Measurements from ENCODE around the gene RAB11FIP4.
"Not testable (repeated sequence)": the region's sequence is repeated elsewhere in the genome, so short reads cannot be mapped to it uniquely, and the experiment has no call there.

RAB11FIP4 gene, protein sequence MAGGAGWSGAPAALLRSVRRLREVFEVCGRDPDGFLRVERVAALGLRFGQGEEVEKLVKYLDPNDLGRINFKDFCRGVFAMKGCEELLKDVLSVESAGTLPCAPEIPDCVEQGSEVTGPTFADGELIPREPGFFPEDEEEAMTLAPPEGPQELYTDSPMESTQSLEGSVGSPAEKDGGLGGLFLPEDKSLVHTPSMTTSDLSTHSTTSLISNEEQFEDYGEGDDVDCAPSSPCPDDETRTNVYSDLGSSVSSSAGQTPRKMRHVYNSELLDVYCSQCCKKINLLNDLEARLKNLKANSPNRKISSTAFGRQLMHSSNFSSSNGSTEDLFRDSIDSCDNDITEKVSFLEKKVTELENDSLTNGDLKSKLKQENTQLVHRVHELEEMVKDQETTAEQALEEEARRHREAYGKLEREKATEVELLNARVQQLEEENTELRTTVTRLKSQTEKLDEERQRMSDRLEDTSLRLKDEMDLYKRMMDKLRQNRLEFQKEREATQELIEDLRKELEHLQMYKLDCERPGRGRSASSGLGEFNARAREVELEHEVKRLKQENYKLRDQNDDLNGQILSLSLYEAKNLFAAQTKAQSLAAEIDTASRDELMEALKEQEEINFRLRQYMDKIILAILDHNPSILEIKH

DNA sequence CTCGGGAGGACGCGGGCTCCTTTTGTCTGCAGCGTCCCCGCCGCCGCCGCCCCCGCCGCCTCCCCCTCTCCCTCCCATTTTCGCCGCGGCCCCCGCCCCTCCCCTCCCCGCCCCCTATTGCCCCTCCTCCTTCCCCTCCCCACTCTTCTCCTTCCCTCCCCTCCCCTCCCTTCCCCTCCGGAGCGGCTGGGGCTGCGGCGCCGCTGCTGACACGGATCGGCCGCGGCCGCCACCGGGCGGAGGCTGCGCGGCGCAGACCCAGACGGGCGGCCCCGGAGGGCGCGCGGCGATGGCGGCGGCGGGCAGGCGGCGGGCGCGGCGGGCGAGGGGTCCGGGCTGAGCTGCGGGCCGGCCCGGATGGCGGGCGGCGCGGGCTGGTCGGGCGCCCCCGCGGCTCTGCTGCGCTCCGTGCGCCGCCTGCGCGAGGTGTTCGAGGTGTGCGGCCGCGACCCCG, at the start of gene RAB11FIP4:
Gene RAB11FIP4, plus strand, starts transcription at position 180 of the 454 bp plus-strand sequence. Its CDS starts 178 bp downstream, at position 358.
- CTCF ChIA-PET, result interaction anchor here (0.6 kb wide), 1 partner anchor 364 kb away, joined by 4 read pairs; no protein-coding TSS in a partner anchor
- Histone ChIP-seq H3K9me3 (ENCODE audit: control insufficient read depth, insufficient read depth, low read depth, low read length) (no peaks in the 10 kb centered on the region), H3K27ac (ENCODE audit: extremely low read depth, low read depth, low read length) (no peak within 1 kb of the TSS), H3K4me3 (ENCODE audit: low read depth, low read length) (peak within 1 kb of the TSS; percentile 39), H3K4me1 (ENCODE audit: control insufficient read depth, insufficient read depth, low read length) (no peaks in the 10 kb centered on the region), H3K36me3 (ENCODE audit: control insufficient read depth in 2 of 2, insufficient read depth in 1 of 2, low read length in 2 of 2) (no peaks in the 10 kb centered on the region)
- POLR2A ChIA-PET, result no interaction called here
- TF ChIP-seq ZNF776 (tag by site-specific recombination; IDR thresholded peaks at IDR 0.05; ENCODE audit: borderline replicate concordance) (no peak), KLF16 (tag by site-specific recombination; IDR thresholded peaks at IDR 0.05) (no peak), ZBTB7A (tag by site-specific recombination; IDR thresholded peaks at IDR 0.05; ENCODE audit: low read depth) (no peak), ZNF658 (tag by site-specific recombination; IDR thresholded peaks at IDR 0.05) (no peak)
- TF ChIP-seq, protein P1, sequence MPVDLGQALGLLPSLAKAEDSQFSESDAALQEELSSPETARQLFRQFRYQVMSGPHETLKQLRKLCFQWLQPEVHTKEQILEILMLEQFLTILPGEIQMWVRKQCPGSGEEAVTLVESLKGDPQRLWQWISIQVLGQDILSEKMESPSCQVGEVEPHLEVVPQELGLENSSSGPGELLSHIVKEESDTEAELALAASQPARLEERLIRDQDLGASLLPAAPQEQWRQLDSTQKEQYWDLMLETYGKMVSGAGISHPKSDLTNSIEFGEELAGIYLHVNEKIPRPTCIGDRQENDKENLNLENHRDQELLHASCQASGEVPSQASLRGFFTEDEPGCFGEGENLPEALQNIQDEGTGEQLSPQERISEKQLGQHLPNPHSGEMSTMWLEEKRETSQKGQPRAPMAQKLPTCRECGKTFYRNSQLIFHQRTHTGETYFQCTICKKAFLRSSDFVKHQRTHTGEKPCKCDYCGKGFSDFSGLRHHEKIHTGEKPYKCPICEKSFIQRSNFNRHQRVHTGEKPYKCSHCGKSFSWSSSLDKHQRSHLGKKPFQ (tag by site-specific recombination; IDR thresholded peaks at IDR 0.05), result no peak

DNA sequence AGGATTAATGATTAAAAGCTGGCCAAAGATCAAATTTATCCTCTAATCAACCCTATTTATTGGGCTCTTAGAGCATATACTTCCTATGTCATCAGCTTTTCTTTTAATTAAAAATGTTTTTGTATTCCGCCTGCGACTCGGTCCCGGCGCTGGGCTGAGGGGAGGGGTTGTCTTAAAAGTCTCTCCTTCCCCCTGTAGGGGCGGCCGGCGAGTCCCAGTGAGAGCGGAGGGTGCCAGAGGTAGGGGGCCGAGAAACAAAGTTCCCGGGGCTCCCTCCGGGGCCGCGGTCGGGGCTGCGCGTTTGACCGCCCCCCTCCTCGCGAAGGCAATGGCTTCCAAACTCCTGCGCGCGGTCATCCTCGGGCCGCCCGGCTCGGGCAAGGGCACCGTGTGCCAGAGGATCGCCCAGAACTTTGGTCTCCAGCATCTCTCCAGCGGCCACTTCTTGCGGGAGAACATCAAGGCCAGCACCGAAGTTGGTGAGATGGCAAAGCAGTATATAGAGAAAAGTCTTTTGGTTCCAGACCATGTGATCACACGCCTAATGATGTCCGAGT, 46.2 kb upstream of the RAB11FIP4 start:
- H3K4me3 ChIP-seq (ENCODE audit: low read depth, low read length); POLR2A ChIA-PET; CTCF ChIA-PET; H3K27ac ChIP-seq (ENCODE audit: extremely low read depth, low read depth, low read length); H3K9me3 ChIP-seq (ENCODE audit: control insufficient read depth, insufficient read depth, low read depth, low read length); H3K4me1 ChIP-seq (ENCODE audit: control insufficient read depth, insufficient read depth, low read length): not testable (repeated sequence)
- H3K36me3 ChIP-seq (ENCODE audit: control insufficient read depth in 2 of 2, insufficient read depth in 1 of 2, low read length in 2 of 2), result peaks cover 38 to 42% of the 10 kb centered on the region in 2 experiments

DNA sequence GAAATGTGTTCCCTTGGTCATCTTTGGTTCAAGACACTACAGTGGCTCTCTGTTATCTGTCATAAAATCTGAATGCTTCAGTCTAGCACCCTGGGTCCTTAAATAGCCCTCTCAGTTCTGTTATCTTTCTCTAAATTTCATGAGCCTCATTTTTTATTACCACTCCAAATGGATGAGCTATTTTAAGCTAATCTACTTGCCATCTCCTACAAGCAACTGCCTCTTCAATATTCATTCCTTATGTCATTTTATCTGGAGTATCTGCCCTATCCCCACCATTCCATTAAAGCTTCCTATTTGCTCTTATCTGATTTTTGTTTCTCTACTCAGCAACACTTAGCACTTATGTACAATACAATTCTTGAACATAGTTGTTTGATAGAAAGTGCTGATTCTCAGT, 42.0 kb upstream of the RAB11FIP4 start:
- Histone ChIP-seq H3K4me1 (ENCODE audit: control insufficient read depth, insufficient read depth, low read length) (peaks cover 9% of the 10 kb centered on the region), H3K4me3 (ENCODE audit: low read depth, low read length) (no peak overlapping the region), H3K36me3 (ENCODE audit: control insufficient read depth in 2 of 2, insufficient read depth in 1 of 2, low read length in 2 of 2) (peaks cover 39 to 41% of the 10 kb centered on the region in 2 experiments), H3K27ac (ENCODE audit: extremely low read depth, low read depth, low read length) (no peak overlapping the region), H3K9me3 (ENCODE audit: control insufficient read depth, insufficient read depth, low read depth, low read length) (no peaks in the 10 kb centered on the region)
- TF ChIP-seq GLI2 (tag by site-specific recombination; IDR thresholded peaks at IDR 0.05; ENCODE audit: borderline replicate concordance, low read depth), result no peak
- POLR2A ChIA-PET, result interaction anchor here (0.6 kb wide), 1 partner anchor 348 kb away, joined by 3 read pairs; no protein-coding TSS in a partner anchor
- CTCF ChIA-PET, result no interaction called here

DNA sequence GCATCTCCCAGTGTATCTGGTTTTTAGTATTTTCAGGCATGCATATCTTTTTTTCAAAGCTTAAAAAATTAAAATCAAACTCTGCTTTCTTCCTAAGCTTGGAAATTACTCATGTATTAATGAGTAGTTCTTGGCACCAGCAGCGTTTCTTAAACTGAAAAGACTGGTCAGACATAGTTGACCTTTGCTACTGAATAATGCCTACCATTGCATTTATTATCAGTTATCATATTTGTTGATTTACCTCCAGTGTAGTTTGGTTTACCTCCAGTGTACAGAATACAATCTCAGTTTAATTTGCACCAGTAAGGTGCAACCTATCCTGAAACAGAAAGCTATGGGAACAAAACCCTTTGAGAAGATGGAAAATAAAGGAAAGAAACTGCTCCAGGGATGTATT, 35.5 kb upstream of the RAB11FIP4 start:
- H3K9me3 ChIP-seq (ENCODE audit: control insufficient read depth, insufficient read depth, low read depth, low read length), result no peaks in the 10 kb centered on the region
- ChIA-PET CTCF (no interaction called here), POLR2A (interaction anchor here (0.6 kb wide), 1 partner anchor 43 kb away, joined by 4 read pairs; no protein-coding TSS in a partner anchor)
- no peak overlapping the region for H3K27ac ChIP-seq (ENCODE audit: extremely low read depth, low read depth, low read length)
- peaks cover 58 to 66% of the 10 kb centered on the region in 2 experiments for H3K36me3 ChIP-seq (ENCODE audit: control insufficient read depth in 2 of 2, insufficient read depth in 1 of 2, low read length in 2 of 2)
- H3K4me3 ChIP-seq (ENCODE audit: low read depth, low read length), result no peak overlapping the region
- no peaks in the 10 kb centered on the region for H3K4me1 ChIP-seq (ENCODE audit: control insufficient read depth, insufficient read depth, low read length)
- TF ChIP-seq YY2 (tag by site-specific recombination; IDR thresholded peaks at IDR 0.05) (no peak), KLF8 (tag by site-specific recombination; IDR thresholded peaks at IDR 0.05) (no peak), GLI4 (tag by site-specific recombination; IDR thresholded peaks at IDR 0.05) (no peak), ZNF837 (tag by site-specific recombination; IDR thresholded peaks at IDR 0.05) (no peak), ZFHX2 (tag by site-specific recombination; conservative IDR thresholded peaks at IDR 0.05) (no peak), SP2 (tag by site-specific recombination; IDR thresholded peaks at IDR 0.05) (no peak), ZNF146 (tag by site-specific recombination; IDR thresholded peaks at IDR 0.05) (no peak), ZNF701 (tag by site-specific recombination; IDR thresholded peaks at IDR 0.05) (no peak), ZNF112 (tag by site-specific recombination; IDR thresholded peaks at IDR 0.05) (no peak), ZNF221 (tag by site-specific recombination; IDR thresholded peaks at IDR 0.05; ENCODE audit: borderline replicate concordance) (no peak)
- TF ChIP-seq, protein P2, sequence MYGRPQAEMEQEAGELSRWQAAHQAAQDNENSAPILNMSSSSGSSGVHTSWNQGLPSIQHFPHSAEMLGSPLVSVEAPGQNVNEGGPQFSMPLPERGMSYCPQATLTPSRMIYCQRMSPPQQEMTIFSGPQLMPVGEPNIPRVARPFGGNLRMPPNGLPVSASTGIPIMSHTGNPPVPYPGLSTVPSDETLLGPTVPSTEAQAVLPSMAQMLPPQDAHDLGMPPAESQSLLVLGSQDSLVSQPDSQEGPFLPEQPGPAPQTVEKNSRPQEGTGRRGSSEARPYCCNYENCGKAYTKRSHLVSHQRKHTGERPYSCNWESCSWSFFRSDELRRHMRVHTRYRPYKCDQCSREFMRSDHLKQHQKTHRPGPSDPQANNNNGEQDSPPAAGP (tag by site-specific recombination; IDR thresholded peaks at IDR 0.05), result no peak
- TF ChIP-seq, protein P3, sequence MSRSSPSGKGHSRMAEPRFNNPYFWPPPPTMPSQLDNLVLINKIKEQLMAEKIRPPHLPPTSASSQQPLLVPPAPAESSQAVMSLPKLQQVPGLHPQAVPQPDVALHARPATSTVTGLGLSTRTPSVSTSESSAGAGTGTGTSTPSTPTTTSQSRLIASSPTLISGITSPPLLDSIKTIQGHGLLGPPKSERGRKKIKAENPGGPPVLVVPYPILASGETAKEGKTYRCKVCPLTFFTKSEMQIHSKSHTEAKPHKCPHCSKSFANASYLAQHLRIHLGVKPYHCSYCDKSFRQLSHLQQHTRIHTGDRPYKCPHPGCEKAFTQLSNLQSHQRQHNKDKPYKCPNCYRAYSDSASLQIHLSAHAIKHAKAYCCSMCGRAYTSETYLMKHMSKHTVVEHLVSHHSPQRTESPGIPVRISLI (tag by site-specific recombination; IDR thresholded peaks at IDR 0.05), result no peak
- TF ChIP-seq, protein P4, sequence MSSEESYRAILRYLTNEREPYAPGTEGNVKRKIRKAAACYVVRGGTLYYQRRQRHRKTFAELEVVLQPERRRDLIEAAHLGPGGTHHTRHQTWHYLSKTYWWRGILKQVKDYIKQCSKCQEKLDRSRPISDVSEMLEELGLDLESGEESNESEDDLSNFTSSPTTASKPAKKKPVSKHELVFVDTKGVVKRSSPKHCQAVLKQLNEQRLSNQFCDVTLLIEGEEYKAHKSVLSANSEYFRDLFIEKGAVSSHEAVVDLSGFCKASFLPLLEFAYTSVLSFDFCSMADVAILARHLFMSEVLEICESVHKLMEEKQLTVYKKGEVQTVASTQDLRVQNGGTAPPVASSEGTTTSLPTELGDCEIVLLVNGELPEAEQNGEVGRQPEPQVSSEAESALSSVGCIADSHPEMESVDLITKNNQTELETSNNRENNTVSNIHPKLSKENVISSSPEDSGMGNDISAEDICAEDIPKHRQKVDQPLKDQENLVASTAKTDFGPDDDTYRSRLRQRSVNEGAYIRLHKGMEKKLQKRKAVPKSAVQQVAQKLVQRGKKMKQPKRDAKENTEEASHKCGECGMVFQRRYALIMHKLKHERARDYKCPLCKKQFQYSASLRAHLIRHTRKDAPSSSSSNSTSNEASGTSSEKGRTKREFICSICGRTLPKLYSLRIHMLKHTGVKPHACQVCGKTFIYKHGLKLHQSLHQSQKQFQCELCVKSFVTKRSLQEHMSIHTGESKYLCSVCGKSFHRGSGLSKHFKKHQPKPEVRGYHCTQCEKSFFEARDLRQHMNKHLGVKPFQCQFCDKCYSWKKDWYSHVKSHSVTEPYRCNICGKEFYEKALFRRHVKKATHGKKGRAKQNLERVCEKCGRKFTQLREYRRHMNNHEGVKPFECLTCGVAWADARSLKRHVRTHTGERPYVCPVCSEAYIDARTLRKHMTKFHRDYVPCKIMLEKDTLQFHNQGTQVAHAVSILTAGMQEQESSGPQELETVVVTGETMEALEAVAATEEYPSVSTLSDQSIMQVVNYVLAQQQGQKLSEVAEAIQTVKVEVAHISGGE (tag by site-specific recombination; conservative IDR thresholded peaks at IDR 0.05; ENCODE audit: low read depth), result no peak

Measured in HEK293 (cell line).